NOMO-1 (cell line): ENCODE measurements around the gene BAX.
"Not testable (repeated sequence)": the region's sequence is repeated elsewhere in the genome, so short reads cannot be mapped to it uniquely, and the experiment has no call there.

Experiments used
- DNase-seq, 2 experiments: peaks; one replicate each; lab custom pipeline; 2025; ENCODE audit not compliant: unreplicated experiment in 2 of 2; lab: John Stamatoyannopoulos, UW

BAX gene

DNA sequence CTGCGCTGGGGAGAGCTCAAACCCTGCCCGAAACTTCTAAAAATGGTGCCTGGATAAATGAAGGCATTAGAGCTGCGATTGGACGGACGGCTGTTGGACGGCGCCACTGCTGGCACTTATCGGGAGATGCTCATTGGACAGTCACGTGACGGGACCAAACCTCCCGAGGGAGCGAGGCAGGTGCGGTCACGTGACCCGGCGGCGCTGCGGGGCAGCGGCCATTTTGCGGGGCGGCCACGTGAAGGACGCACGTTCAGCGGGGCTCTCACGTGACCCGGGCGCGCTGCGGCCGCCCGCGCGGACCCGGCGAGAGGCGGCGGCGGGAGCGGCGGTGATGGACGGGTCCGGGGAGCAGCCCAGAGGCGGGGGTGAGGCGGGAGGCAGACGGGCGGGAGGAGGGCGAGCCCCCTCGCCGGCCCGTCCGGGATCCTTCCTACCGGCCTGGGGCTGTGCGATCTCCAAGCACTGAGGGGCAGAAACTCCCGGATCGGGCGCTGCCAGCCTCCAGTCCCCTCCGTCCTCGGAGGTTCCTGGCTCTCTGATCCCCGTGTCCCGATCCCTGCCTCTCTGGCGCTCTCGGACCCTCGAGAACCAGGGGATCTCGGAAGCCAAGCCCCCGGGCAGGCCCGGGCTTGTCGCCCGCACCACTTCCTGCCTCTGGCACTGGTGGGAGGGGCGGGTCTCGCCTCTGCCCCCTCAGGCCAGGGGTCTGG, at the start of gene BAX:
BAX (plus strand) TSS at position 281 of the 713 bp plus-strand sequence; CDS start at position 335, 54 bp downstream.
- peak; percentile 92 for DNase-seq

DNA sequence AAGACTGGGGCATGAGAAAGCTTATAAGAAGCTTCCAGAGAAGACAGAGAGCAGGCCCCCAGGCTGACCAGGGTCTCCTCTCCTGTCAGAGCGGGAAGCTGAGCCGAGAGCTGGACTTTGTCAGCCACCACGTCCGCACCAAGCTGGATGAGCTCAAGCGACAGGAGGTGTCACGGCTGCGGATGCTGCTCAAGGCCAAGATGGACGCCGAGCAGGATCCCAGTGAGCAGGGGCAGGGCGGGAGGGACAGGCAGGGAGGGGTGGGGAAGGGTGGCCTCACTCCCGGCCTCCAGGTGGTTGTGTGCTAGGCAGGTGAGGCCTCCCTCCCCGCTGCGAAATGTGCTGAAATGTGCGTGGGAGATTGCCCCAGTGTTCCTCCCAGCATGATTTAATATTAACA, 49.0 kb upstream of the BAX start:
- DNase-seq: no peak

DNA sequence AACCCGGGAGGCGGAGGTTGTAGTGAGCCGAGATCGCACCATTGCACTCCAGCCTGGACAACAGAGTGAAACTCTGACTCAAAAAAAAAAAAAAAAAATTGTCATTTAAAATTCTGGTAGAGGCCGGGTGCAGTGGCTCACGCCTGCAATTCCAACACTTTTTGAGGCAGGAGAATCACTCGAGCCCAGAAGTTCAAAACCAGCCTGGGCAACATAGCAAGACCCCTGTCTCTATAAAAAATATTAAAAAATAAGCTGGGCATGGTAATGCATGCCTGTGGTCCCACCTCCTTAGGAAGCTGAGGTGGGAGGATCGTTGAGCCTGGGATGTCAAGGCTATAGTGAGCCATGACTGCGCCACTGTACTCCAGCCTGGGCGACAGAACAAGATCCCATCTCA, 48.4 kb upstream of the BAX start:
- DNase-seq: no peak

DNA sequence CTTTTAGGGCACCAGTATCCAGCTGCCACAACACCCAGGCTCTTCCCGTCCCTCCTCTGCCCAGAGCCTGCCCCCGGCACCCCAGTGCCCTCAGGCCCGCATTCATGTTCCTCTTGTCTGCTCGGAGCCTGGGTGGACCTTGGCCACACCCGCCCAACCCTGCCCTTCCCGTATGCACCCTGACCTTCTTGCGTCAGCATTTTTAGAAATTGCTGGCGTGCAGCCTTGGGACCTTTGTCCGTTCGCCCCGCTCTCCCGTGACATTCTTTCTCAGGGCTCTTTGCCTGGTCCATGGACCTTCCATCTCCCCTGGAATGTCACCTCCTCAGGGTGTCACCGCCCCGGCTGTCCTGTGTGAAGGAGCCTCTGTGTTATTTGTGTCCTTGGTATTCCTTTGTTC, 47.0 kb upstream of the BAX start:
- DNase-seq: no peak

DNA sequence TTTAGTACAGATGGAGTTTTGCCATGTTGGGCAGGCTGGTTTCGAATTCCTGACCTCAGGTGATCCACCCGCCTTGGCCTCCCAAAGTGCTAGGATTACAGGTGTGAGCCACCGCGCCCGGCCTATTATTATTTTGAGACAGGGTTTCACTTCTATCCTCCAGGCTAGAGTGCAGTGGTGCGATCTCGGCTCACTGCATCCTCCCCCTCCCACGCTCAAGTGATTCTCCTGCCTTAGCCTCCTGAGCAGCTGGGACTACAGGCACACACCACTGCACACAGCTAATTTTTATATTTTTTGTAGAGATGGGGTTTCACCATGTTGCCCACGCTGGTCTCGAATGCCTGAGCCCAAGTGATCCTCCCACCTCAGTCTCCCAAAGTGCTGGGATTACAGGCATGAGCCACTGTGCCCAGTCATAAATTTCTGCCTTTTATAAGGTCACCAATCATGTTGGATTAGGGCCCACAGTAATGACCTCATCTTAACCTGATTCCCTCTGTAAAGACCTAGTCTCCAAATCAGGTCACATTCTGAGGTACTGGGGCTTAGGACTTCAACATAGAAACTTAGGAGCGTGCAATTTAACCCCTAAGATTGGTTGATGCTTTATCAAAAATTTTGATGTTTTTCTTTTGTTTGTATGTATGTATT, 45.1 kb upstream of the BAX start:
- DNase-seq: not testable (repeated sequence)

DNA sequence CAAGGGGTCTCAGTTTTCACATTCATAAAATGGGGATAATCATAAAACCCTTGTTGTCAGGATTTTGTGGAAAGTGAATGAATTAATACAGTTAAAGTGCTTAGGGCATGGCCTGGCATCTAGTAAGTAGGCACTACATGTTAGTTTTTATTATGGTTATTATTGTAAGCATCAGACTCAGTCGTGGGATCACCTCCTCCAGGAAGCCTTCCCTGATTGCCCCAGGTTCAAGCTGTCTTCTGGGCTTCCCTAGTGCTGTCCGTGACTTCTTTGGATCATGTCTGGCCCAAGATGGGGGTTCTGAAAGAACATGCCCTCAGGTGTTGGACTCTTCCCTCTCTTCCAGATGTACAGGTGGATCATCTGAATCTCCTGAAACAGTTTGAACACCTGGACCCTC, 43.9 kb upstream of the BAX start:
- DNase-seq: no peak

DNA sequence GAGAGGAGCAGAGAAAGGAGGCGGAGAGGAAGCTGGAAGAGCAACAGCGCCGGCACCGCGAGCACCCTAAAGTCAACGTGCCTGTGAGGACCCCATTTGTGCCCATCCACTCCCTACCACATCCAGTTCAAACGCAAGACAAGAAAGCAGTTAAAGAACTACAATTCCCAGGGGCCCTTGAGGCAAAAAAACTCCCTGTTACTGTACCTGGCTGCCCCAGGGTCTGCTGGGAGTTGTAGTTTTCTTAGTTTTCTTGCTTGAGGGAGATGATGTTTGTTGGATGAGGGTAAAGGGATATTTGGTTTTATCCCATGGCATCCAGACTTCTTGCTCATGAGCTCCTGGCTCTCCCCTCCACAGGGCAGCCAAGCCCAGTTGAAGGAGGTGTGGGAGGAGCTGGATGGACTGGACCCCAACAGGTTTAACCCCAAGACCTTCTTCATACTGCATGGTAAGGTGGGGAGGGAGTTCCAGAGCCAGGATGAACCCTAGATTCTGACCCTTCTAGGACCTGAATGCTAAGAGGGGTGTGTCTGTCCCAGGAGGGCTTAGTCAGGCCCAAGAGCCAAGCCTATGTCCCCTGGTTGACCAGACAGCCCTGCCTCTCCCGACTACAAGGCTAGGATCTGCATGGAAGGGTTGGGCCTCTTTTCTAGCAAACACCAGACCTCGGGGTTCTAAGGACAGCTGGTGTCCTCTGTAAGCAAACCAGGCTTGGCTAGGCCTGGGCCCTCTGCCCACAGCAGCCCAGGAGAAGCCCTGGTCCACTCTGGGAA, 41.4 kb upstream of the BAX start:
- peak; percentile 4 to 6 for DNase-seq

DNA sequence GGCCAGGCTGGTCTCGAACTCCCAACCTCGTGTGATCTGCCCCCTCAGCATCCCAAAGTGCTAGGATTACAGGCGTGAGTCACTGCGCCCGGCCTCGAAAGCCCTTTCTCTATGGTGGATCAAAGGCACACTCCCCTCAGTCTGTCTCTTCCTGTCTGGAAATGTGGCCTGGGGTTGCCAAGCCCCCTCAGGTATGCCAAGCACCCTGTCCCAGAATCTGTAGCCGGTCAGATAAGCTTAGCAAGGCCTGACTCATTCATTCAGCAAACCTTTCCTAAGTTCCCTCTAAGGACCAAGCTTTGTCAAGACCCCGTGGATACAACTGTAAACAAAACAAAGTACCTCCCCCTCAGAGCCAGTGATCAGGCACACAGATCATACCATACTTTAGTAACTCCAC, 40.5 kb upstream of the BAX start:
- DNase-seq: no peak

DNA sequence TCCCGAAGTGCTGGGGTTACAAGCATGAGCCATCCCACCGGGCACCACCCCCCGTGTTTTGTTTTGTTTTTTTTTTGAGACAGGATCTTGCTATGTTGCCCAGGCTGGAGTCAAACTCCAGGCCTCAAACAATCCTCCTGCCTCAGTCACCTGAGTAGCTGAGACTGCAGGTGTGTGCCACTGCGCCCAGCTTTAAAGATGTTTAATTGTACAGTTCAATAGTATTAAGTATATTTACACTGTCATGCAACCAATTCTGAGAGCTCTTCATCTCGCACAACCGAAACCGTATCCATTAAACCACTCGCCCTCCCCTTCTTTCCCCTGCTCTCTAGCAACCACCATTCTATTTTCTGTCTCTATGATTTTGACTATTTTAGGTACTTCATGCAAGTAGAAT, 38.9 kb upstream of the BAX start:
- no peak for DNase-seq

DNA sequence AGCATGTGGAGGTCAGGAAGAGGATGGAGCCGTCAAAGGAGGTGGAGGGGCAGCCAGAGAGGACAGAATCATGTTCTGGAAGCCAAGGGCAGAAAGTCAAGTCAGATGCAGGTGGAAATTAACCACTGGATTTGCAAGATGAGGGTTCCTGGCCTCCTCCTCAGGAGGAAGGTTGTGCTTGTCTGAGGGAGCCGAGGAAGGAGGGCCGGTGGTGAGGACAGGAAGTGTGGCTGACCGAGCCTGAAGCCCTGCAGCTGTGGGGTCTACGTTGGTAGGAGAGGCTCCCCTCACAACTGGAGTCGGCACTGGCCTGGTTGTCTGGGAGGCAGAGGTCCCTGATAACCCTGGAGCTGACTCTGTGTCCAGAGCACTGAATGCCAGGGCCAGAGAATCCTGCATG, 36.6 kb upstream of the BAX start:
- DNase-seq: no peak

DNA sequence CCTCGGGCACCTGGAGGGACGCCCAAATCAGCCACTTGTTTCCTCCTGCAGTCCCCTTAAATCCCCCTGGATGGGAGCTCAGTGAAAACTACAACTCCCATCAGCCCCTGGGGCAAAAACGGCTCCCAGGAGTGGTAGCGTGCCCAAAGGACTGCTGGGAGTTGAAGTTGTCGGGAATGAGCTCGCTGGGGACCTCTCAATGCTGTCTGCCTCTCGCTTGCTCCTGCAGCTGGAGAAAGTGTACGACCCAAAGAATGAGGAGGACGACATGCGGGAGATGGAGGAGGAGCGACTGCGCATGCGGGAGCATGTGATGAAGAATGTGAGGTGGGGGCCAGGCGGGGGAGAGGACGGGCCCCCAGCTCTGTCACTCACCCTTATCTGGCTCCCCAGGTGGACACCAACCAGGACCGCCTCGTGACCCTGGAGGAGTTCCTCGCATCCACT, 35.9 kb upstream of the BAX start:
- DNase-seq: peak in 1 of 2 experiments; percentile 5

DNA sequence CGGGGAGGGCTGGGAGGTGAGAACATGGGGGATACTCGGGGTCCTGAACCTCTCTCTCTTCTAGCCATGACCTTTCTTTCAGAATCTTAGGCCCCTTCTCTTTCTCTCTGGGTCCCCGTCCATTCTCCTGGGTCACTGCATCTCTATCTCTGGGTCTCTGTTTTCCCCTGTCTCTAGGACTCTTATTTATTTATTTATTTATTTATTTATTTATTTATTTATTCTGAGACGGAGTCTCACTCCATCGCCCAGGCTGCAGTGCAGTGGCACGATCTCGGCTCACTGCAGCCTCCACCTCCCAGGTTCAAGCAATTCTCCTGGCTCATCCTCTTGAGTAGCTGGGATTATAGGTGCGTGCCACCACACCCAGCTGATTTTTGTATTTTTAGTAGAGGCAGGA, 35.4 kb upstream of the BAX start:
- not testable (repeated sequence) for DNase-seq

DNA sequence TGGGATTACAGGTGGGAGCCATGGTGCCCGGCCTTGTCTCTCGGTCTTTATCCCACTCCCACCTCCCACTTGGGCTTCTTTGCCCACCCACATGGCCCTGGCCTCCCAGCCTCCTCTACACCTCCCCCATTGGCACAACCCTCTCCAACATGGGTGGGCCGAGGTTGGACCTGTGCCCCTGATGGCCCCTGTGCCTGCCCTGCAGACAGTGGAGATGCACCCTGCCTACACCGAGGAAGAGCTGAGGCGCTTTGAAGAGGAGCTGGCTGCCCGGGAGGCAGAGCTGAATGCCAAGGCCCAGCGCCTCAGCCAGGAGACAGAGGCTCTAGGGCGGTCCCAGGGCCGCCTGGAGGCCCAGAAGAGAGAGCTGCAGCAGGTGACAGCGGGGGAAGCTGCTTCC, 33.7 kb upstream of the BAX start:
- no peak for DNase-seq

DNA sequence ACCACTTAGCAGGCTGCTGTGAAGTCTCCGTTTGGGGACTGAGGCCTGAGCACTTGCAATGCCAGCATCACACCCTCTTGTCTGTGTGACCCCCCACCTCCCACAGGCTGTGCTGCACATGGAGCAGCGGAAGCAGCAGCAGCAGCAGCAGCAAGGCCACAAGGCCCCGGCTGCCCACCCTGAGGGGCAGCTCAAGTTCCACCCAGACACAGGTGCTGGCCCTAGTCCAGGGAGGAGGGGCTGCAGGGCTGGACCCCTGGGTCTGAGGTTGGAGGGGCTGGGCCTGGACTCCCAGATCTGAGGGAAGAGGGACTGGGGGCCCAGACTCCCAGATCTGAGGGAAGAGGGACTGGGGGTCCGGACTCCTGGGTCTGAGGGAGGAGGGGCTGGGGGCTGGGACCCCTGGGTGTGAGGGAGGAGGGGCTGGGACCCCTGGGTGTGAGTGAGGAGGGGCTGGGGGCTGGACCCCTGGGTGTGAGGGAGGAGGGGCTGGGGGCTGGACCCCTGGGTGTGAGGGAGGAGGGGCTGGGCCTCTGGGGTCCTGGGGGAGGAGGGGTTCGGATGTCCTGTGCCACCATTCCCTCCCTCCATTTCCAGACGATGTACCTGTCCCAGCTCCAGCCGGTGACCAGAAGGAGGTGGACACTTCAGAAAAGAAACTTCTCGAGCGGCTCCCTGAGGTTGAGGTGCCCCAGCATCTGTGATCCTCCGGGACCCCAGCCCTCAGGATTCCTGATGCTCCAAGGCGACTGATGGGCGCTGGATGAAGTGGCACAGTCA, 32.8 kb upstream of the BAX start:
- no peak for DNase-seq

DNA sequence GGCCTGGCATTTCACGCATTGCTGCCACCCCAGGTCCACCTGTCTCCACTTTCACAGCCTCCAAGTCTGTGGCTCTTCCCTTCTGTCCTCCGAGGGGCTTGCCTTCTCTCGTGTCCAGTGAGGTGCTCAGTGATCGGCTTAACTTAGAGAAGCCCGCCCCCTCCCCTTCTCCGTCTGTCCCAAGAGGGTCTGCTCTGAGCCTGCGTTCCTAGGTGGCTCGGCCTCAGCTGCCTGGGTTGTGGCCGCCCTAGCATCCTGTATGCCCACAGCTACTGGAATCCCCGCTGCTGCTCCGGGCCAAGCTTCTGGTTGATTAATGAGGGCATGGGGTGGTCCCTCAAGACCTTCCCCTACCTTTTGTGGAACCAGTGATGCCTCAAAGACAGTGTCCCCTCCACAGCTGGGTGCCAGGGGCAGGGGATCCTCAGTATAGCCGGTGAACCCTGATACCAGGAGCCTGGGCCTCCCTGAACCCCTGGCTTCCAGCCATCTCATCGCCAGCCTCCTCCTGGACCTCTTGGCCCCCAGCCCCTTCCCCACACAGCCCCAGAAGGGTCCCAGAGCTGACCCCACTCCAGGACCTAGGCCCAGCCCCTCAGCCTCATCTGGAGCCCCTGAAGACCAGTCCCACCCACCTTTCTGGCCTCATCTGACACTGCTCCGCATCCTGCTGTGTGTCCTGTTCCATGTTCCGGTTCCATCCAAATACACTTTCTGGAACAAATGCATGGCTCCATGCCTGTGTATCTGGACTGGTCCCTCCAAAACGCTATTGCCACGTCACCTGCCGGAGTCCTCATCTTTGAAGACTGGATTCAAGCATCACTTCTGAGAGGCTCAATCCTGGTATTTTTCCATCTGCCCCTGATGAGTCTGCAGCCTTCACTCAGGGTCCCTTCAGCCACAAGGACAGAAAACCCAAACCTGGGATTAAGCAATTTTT, 31.9 kb upstream of the BAX start:
- no peak for DNase-seq

DNA sequence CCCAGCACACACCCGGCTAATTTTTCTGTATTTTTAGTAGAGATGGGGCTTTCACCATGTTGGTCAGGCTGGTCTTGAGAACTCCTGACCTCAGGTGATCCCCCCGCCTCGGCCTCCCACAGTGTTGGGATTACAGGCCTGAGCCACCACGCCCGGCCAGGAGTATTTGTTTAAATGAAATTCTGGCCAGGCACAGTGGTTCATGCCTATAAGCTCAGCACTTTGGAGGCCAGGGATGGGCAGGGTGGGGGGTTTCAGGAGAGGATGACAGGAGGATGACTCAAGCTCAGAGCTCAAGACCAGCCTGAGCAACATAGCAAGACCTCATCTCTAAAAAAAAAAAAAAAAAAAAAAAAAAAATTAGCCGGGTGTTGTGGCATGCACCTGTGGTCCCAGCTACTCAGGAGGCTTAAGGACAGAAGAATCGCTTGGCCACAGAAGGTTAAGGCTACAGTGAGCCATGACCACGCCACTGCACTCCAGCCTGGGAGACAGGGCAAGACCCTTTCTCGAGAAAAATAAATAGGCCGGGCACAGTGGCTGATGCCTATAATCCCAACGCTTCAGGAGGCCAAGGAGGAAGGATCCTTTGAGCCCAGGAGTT, 29.3 kb upstream of the BAX start:
- no peak for DNase-seq

DNA sequence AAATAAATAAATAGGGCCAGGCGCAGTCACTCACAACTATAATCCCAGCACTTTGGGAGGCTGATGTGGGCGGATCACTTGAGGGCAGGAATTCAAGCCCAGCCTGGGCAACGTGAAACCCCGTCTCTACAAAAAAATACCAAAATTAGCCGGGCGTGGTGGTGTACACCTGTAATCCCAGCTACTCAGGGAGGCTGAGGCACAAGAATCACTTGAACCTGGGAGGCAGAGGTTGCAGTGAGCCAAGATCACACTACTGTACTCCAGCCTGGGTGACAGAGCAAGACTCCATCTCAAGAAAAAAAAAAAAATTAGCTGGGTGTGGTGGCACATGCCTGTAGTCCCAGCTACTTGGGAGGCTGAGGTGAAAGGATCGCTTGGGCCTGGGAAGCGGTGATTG, 28.8 kb upstream of the BAX start:
- DNase-seq: not testable (repeated sequence)

DNA sequence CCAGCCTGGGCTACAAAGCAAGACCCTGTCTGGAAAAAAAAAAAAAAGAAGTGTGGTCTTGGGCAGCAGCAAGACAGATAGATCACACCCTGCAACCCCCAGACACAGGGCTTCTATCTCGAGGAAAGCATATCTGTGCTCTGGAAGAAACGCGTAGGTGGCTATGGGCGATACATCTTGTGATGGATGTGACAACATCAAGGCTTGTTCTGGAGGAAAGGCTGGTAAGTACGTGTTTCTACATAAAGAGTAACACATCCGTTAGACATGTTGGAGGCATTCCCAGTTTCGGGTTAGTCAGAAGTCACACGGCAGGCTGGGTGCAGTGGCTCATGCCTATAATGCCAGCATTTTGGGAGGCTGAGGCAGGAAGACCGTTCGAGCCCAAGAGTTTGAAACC, 27.8 kb upstream of the BAX start:
- no peak for DNase-seq

DNA sequence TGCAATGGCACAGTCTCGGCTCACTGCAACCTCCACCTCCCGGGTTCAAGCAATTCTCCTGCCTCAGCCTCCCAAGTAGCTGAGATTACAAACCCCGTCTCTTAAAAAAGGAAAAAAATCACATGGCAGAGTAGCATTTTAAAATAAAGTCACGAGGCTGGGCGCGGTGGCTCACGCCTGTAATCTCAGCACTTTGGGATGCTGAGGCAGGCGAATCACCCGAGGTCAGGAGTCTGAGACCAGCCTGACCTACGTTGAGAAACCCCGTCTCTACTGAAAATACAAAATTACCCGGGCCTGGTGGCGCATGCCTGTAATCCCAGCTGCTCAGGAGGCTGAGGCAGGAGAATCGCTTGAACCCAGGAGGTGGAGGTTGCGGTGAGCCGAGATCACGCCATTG, 27.0 kb upstream of the BAX start:
- not testable (repeated sequence) for DNase-seq
